HepG2 (cell line): Measurements from ENCODE around the gene HTR6. TPM values are rescaled to one million over a fixed set of nuclear protein-coding genes. Genes with fewer than 3 reads are reported as not detected.

Experiments
- ARHGAP35 ChIP-seq: sonication (generic); formaldehyde crosslinking; IDR thresholded peaks from 2 replicates; pipeline ENCODE4 v1.9.0; 2022; ENCODE audit warnings: mild to moderate bottlenecking, inconsistent platforms, moderate library complexity, missing genetic modification reagents, borderline replicate concordance
- NFIB ChIP-seq: sonication (generic); formaldehyde crosslinking; IDR thresholded peaks from 2 replicates; pipeline ENCODE4 v1.9.0; 2021; ENCODE audit warnings: missing genetic modification reagents, mild to moderate bottlenecking, borderline replicate concordance
- PRDM10 ChIP-seq: sonication (generic); formaldehyde crosslinking; IDR thresholded peaks from 2 replicates; pipeline ENCODE4 v1.4.0; 2020; ENCODE audit warnings: low read depth, missing genetic modification reagents
- SALL1 ChIP-seq: sonication (generic); formaldehyde crosslinking; IDR thresholded peaks from 2 replicates; pipeline ENCODE4 v1.8.0; 2022; ENCODE audit warnings: mild to moderate bottlenecking, missing genetic modification reagents
- TFDP2 ChIP-seq: sonication (generic); formaldehyde crosslinking; IDR thresholded peaks from 2 replicates; pipeline ENCODE4 v1.4.0; 2020; ENCODE audit warnings: missing genetic modification reagents
- THAP7 ChIP-seq: sonication (generic); formaldehyde crosslinking; IDR thresholded peaks from 2 replicates; pipeline ENCODE4 v1.8.1; 2023; ENCODE audit warnings: mild to moderate bottlenecking, missing genetic modification reagents
- ZBTB1 ChIP-seq: sonication (generic); formaldehyde crosslinking; IDR thresholded peaks from 2 replicates; pipeline ENCODE4 v1.4.0; 2020; ENCODE audit warnings: missing genetic modification reagents, borderline replicate concordance
- ZHX1 ChIP-seq: sonication (generic); formaldehyde crosslinking; IDR thresholded peaks from 2 replicates; pipeline ENCODE4 v1.8.1; 2022; ENCODE audit warnings: low read depth, mild to moderate bottlenecking, missing genetic modification reagents
- ZNF639 ChIP-seq: conservative IDR thresholded peaks from 2 replicates; pipeline ENCODE4 v1.6.1; 2018; ENCODE audit warnings: missing genetic modification reagents
- ZNF83 ChIP-seq: sonication (generic); formaldehyde crosslinking; IDR thresholded peaks from 2 replicates; pipeline ENCODE4 v1.4.0; 2020; ENCODE audit warnings: missing genetic modification reagents, mild to moderate bottlenecking, borderline replicate concordance
- polyA plus RNA-seq, 8 experiments: library from polyadenylated mRNA; depleted of rRNA in 3 of 8; stranded (reverse) in 7 of 8; unstranded in 1 of 8; fragments of >200 nt; fragmentation: Illumina TruSeq in 4 of 8; extraction: Trizol in 4 of 8; gene quantifications; 2 replicates each; pipeline versions ENCODE4 v1.2.1 to v1.2.3, GENCODE V29; 2011 to 2016; ENCODE audit warnings: low read depth in 4 of 8, missing spikeins in 1 of 8, mixed read lengths in 1 of 8; ENCODE audit not compliant: insufficient read depth in 1 of 8
- total RNA-seq, 5 experiments: library from RNA; depleted of rRNA; stranded (reverse); fragments of >200 nt; fragmentation: Illumina TruSeq; extraction: Trizol; gene quantifications; 2 replicates each; pipeline ENCODE4 v1.2.3, GENCODE V29; 2016; ENCODE audit warnings: low read depth in 1 of 5

The HTR6 gene
- total and polyA plus RNA-seq, 2 of the 13 experiments (the other 11 are each of a cell fraction or from before 2014, with no cell fraction given), result 0.04 TPM; not detected in 1

GRCh38 chr1:19635646-19636045, 29.0 kb upstream of the HTR6 start (continued):
- TF ChIP-seq ZHX1 (CRISPR knock-in tag), result no peak
- no peak for TF ChIP-seq ZNF83
- no peak for TF ChIP-seq TFDP2 (CRISPR knock-in tag)
- no peak for TF ChIP-seq NFIB (CRISPR knock-in tag)
- no peak for TF ChIP-seq THAP7 (CRISPR knock-in tag)
- no peak for TF ChIP-seq PRDM10 (CRISPR knock-in tag)
- no peak for TF ChIP-seq SALL1
- no peak for TF ChIP-seq ZBTB1 (CRISPR knock-in tag)
- no peak for TF ChIP-seq ARHGAP35 (CRISPR knock-in tag)
- TF ChIP-seq ZNF639, result no peak
